ENCODE data around the gene ARMC2.
"Not testable (repeated sequence)": the region's sequence is repeated elsewhere in the genome, so short reads cannot be mapped to it uniquely, and the experiment has no call there.

Gene ARMC2

DNA sequence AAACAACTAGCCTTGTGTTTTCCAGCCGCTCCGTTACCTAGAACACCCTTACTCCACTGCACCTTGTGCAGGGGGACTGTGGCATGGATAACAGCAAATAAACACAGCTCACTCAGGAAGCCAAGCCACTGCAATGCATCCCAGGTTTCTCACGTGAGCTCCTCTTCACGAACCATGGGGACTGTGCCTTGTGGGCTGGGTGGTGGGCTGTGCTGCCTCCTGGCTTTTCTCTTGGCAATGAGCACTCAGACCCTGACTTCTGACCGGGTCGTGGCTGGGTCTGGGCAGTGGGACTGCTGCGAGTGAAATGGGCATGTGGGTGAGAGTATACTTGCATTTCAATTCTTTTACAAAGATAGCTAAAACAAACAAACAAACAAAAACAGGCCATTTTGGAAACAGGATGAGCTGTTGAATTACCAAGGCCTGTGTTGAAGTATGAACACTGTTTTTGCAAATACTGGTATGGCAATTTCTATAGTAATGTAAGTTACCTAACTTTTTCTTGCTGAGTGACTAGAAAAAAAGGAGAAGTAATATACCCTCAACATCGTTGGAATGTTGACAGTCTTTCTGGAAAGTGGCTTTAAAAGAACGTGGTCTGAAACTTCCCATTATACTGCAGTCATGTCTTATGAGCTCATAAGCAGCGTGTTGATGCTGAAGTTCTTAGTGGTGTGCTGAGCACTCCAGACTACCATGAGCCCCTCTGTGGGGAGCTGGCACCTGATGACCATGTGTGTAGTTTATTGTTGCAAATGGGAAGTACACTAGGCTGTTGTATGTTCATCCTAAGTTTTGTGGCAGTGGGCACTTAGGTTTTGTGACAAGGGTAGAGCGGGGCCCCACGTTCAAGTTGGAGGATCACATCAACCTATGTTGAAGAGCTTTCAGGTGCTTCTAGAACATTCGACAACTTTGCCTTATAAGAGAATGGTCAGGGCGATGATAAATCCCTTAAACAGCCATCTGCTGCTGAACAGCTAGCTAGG is 120.4 kb downstream of the ARMC2 start:
- H3K4me3 Mint-ChIP-seq, result no peak overlapping the region
- intact Hi-C loops (cut with micrococcal nuclease), result no loop called here
- no peak overlapping the region for H3K27ac Mint-ChIP-seq
- H3K27me3 Mint-ChIP-seq, result no peaks in the 10 kb centered on the region
- H3K36me3 Mint-ChIP-seq (ENCODE audit: low read depth), result no peaks in the 10 kb centered on the region
- H3K4me1 Mint-ChIP-seq (ENCODE audit: low read depth), result peaks cover 32% of the 10 kb centered on the region
- no peaks in the 10 kb centered on the region for H3K9me3 Mint-ChIP-seq

DNA sequence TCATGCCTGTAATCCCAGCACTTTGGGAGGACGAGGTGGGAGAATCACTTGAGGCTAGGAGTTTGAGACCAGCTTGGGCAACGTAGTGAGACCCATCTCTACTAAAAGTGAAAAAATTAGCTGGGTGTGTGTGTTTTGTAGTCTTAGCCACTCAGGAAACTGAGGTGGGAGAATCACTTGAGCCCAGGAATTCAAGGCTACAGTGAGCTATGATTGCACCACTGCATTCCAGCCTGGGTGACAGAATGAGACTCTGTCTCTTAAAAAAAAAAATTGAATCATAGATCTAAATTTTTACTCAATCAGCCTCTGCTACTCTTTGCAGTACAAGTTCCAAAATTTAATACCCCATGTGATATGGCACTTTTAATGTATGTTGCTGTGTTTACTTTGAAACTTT is 121.6 kb downstream of the ARMC2 start:
- Mint-ChIP-seq H3K9me3 (no peaks in the 10 kb centered on the region), H3K36me3 (ENCODE audit: low read depth) (no peaks in the 10 kb centered on the region), H3K4me1 (ENCODE audit: low read depth) (peaks cover 32% of the 10 kb centered on the region), H3K27ac (no peak overlapping the region), H3K4me3 (no peak overlapping the region), H3K27me3 (no peaks in the 10 kb centered on the region)
- intact Hi-C loops (cut with micrococcal nuclease), result no loop called here

DNA sequence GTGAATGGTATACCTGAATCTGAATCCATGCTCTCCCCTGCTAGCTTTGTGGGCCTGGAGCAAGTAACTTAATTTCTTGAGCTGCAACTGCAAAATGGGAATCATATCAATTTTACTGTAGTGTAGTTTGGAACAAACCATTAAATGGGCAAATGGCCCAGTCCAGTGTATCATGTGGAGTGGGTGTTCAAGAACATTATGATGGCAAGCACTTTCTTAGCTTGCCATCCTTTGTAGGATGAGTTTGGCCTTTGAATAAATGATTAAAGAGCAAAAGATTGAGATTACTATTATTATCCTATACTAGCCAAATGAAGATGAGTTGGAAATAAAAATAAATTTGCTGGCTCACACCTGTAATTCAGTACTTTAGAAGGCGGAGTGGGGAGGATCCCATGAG is 126.0 kb downstream of the ARMC2 start:
- H3K27ac Mint-ChIP-seq, result no peak overlapping the region
- H3K4me1 Mint-ChIP-seq (ENCODE audit: low read depth), result no peaks in the 10 kb centered on the region
- intact Hi-C loops (cut with micrococcal nuclease), result no loop called here
- no peaks in the 10 kb centered on the region for H3K36me3 Mint-ChIP-seq (ENCODE audit: low read depth)
- H3K4me3 Mint-ChIP-seq, result no peak overlapping the region
- H3K27me3 Mint-ChIP-seq, result no peaks in the 10 kb centered on the region
- H3K9me3 Mint-ChIP-seq, result peaks cover 12% of the 10 kb centered on the region

DNA sequence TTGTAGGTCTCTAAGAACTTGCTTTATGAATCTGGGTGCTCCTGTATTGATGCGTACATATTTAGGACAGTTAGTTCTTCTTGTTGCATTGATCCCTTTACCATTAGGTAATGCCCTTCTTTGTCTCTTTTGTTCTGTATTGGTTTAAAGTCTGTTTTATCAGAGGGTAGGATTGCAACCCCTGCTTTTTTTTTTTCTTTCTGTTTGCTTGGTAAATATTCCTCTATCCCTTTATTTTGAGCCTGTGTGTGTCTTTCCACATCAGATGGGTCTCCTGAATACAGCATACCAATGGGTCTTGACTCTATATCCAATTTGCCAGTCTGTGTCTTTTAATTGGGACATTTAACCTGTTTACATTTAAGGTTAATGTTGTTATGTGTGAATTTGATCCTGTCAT is 130.4 kb downstream of the ARMC2 start:
- H3K27me3 Mint-ChIP-seq; H3K4me3 Mint-ChIP-seq; H3K36me3 Mint-ChIP-seq (ENCODE audit: low read depth); H3K27ac Mint-ChIP-seq; intact Hi-C loops (cut with micrococcal nuclease): not testable (repeated sequence)
- Mint-ChIP-seq H3K4me1 (ENCODE audit: low read depth) (peaks cover 15% of the 10 kb centered on the region), H3K9me3 (peaks cover 25% of the 10 kb centered on the region)

DNA sequence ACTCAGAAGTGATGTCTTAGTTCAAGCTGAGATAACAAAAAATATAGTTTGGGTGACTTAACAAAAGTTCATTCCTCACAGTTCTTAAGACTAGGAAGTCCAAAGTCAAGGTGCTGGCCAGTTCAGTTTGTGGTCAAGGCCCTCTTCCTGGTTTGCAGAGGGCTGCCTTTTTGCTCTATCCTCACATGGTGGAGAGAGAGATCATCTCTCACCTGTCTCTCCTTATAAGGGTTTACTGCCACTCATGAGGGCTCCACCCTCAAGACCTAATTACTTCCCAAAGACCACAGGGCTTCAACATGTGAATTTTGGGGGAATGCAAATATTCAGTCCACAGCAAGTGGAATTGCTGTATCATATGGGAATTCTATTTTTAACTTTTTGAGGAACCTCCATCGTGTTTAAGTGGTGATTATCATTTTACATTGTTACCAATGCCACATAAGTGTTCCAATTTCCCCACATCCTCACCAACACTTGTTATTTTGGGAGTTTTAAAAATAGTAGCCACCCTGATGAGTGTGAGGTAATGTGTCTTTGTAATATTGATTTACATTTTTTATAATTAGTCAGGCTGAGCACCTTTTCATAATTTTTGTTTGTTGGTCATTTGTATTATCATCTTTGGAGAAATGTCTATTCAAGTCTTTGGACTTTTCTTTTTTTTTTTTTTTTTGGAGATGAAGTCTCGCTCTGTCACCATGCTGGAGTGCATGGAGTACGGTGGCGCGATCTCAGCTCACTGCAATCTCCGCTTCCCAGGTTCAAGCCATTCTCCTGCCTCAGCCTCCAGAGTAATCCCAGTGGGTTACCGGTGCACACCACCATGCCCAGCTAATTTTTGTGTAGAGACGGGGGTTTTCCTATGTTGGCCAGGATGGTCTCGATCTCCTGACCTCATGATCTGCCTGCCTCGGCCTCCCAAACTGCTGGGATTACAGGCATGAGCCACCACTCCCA is 134.2 kb downstream of the ARMC2 start:
- Mint-ChIP-seq H3K4me3 (no peak overlapping the region), H3K9me3 (peaks cover 16% of the 10 kb centered on the region), H3K27me3 (no peaks in the 10 kb centered on the region), H3K4me1 (ENCODE audit: low read depth) (peaks cover 20% of the 10 kb centered on the region), H3K36me3 (ENCODE audit: low read depth) (no peaks in the 10 kb centered on the region), H3K27ac (no peak overlapping the region)
- intact Hi-C loops (cut with micrococcal nuclease), result no loop called here

DNA sequence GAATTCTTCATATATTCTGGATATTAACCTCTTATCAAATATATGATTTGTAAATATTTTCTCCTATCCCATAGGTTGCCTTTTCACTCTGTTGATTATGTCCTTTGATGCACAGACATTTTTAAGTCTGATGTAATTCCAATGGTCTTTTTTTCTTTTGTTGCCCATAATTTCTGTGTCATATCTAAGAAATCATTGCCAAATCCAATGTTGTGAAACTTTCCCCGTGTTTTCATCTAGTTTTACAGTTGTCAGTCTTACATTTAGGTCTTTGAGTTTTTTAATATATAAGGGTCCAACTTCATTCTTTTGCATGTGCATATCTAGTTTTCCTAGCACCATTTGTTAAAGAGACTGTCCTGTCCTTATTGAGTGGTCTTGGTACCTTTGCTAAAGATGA is 134.9 kb downstream of the ARMC2 start:
- H3K36me3 Mint-ChIP-seq (ENCODE audit: low read depth), result peaks cover 6% of the 10 kb centered on the region
- H3K4me3 Mint-ChIP-seq, result no peak overlapping the region
- intact Hi-C loops (cut with micrococcal nuclease), result no loop called here
- H3K9me3 Mint-ChIP-seq, result peaks cover 16% of the 10 kb centered on the region
- no peaks in the 10 kb centered on the region for H3K27me3 Mint-ChIP-seq
- no peak overlapping the region for H3K27ac Mint-ChIP-seq
- H3K4me1 Mint-ChIP-seq (ENCODE audit: low read depth), result peaks cover 20% of the 10 kb centered on the region

GRCh38 chr6:108985301-108985700 is 137.1 kb downstream of the ARMC2 start:
- Mint-ChIP-seq H3K27ac (no peak overlapping the region), H3K27me3 (no peaks in the 10 kb centered on the region), H3K36me3 (ENCODE audit: low read depth) (peaks cover 24% of the 10 kb centered on the region), H3K4me3 (no peak overlapping the region), H3K9me3 (peaks cover 1% of the 10 kb centered on the region), H3K4me1 (ENCODE audit: low read depth) (peaks cover 20% of the 10 kb centered on the region)
- intact Hi-C loops (cut with micrococcal nuclease), result no loop called here

- Mint-ChIP-seq H3K27me3 (no peaks in the 10 kb centered on the region), H3K4me3 (no peak overlapping the region), H3K4me1 (ENCODE audit: low read depth) (peaks cover 20% of the 10 kb centered on the region), H3K27ac (no peak overlapping the region), H3K36me3 (ENCODE audit: low read depth) (peaks cover 43% of the 10 kb centered on the region), H3K9me3 (no peaks in the 10 kb centered on the region)
- intact Hi-C loops (cut with micrococcal nuclease), result no loop called here
Measured at GRCh38 chr6:108987156-108987555, 138.9 kb downstream of the ARMC2 start.

DNA sequence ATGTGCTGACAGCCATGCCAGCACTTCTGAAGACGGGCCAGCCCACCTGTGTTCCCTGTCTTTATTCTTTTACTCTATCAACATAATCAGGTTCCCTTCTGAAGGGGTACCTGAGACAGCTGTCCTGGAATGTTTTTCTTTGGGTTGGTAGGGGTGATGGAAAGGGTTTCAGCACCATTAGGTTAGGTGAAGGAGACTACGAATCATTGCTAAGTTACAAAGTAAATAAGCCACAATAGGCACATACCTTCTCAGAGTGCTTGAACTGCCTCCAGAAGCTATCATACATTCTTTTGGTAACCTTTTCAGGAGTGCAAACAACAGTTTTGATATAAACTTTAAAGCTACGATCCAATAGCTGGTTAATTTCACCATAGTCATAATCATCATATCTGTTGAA is 140.1 kb downstream of the ARMC2 start:
- no peak overlapping the region for H3K27ac Mint-ChIP-seq
- intact Hi-C loops (cut with micrococcal nuclease), result no loop called here

GRCh38 chr6:108988765-108989164 is 140.5 kb downstream of the ARMC2 start:
- H3K9me3 Mint-ChIP-seq, result no peaks in the 10 kb centered on the region
- H3K4me1 Mint-ChIP-seq (ENCODE audit: low read depth), result peaks cover 3% of the 10 kb centered on the region
- no peak overlapping the region for H3K4me3 Mint-ChIP-seq
- H3K27ac Mint-ChIP-seq, result no peak overlapping the region
- intact Hi-C loops (cut with micrococcal nuclease), result no loop called here
- H3K36me3 Mint-ChIP-seq (ENCODE audit: low read depth), result peaks cover 44% of the 10 kb centered on the region
- H3K27me3 Mint-ChIP-seq, result no peaks in the 10 kb centered on the region

More for the DNA sequence above, 140.1 kb downstream of the ARMC2 start:
- Mint-ChIP-seq H3K27me3 (no peaks in the 10 kb centered on the region), H3K9me3 (no peaks in the 10 kb centered on the region), H3K4me1 (ENCODE audit: low read depth) (peaks cover 8% of the 10 kb centered on the region), H3K36me3 (ENCODE audit: low read depth) (peaks cover 44% of the 10 kb centered on the region), H3K4me3 (no peak overlapping the region)

GRCh38 chr6:108989700-108990099 is 141.5 kb downstream of the ARMC2 start:
- Mint-ChIP-seq H3K27ac (no peak overlapping the region), H3K36me3 (ENCODE audit: low read depth) (peaks cover 48% of the 10 kb centered on the region), H3K27me3 (no peaks in the 10 kb centered on the region)

GRCh38 chr6:108993876-108994275 is 145.7 kb downstream of the ARMC2 start:
- Mint-ChIP-seq H3K4me3 (no peak overlapping the region), H3K36me3 (ENCODE audit: low read depth) (peaks cover 50% of the 10 kb centered on the region), H3K27me3 (no peaks in the 10 kb centered on the region), H3K27ac (no peak overlapping the region), H3K4me1 (ENCODE audit: low read depth) (no peaks in the 10 kb centered on the region), H3K9me3 (no peaks in the 10 kb centered on the region)
- intact Hi-C loops (cut with micrococcal nuclease), result no loop called here

More at GRCh38 chr6:108989700-108990099, 141.5 kb downstream of the ARMC2 start:
- intact Hi-C loops (cut with micrococcal nuclease), result no loop called here
- H3K9me3 Mint-ChIP-seq, result no peaks in the 10 kb centered on the region
- no peak overlapping the region for H3K4me3 Mint-ChIP-seq
- no peaks in the 10 kb centered on the region for H3K4me1 Mint-ChIP-seq (ENCODE audit: low read depth)

DNA sequence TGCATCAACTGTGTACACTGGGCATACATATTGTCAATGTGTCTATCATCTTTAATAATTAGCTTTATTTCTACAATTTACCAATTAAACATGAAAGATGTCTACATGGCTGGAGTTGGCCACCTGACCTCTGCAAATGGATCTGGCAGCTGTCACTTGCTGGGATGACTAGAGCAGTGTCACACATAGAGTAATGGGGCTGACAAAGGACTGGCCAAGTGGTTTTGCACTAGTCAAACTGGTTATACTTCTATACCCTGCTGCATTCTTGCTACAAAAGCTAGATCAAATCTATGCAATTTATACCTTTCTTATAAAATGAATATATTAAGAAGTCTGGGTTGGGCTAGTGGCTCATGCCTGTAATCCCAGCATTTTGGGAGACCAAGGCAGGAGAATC is 147.1 kb downstream of the ARMC2 start:
- intact Hi-C loops (cut with micrococcal nuclease), result no loop called here
- H3K36me3 Mint-ChIP-seq (ENCODE audit: low read depth), result peaks cover 47% of the 10 kb centered on the region
- H3K4me1 Mint-ChIP-seq (ENCODE audit: low read depth), result no peaks in the 10 kb centered on the region
- no peaks in the 10 kb centered on the region for H3K27me3 Mint-ChIP-seq
- no peak overlapping the region for H3K4me3 Mint-ChIP-seq
- H3K9me3 Mint-ChIP-seq, result no peaks in the 10 kb centered on the region
- H3K27ac Mint-ChIP-seq, result no peak overlapping the region

- Mint-ChIP-seq H3K36me3 (ENCODE audit: low read depth) (peaks cover 40% of the 10 kb centered on the region), H3K9me3 (no peaks in the 10 kb centered on the region), H3K4me1 (ENCODE audit: low read depth) (peaks cover under 1% of the 10 kb centered on the region), H3K27ac (no peak overlapping the region), H3K4me3 (no peak overlapping the region), H3K27me3 (no peaks in the 10 kb centered on the region)
- intact Hi-C loops (cut with micrococcal nuclease), result no loop called here
Measured at GRCh38 chr6:108996208-108996607, 148.0 kb downstream of the ARMC2 start.

All from dendritic cell treated with granulocyte-macrophage colony-stimulating factor and Interleukin-4, amounts not matched to agents 40 ng/mL and 50 ng/mL, for 4 days (primary cell).